HG02981 (cell line): ENCODE data around the gene VTCN1.
"Not testable (repeated sequence)": the region's sequence is repeated elsewhere in the genome, so short reads cannot be mapped to it uniquely, and the experiment has no call there.

Experiments used
- ATAC-seq: cut with Tn5 transposase; IDR thresholded peaks from one replicate; pipeline ENCODE4 v1.9.1; 2021; ENCODE audit warnings: mild to moderate bottlenecking, moderate library complexity; ENCODE audit not compliant: unreplicated experiment

Gene VTCN1

GRCh38 chr1:117128323-117129079 lies 82.2 kb downstream of the VTCN1 start:
- no peak for ATAC-seq

GRCh38 chr1:117127795-117128194 lies 82.9 kb downstream of the VTCN1 start:
- no peak for ATAC-seq

- no peak for ATAC-seq
Observed at GRCh38 chr1:117124661-117125060, 86.1 kb downstream of the VTCN1 start.

GRCh38 chr1:117123274-117123673 lies 87.5 kb downstream of the VTCN1 start:
- ATAC-seq, result no peak

- no peak for ATAC-seq
Observed at GRCh38 chr1:117122330-117123025, 88.2 kb downstream of the VTCN1 start.

- ATAC-seq, result peak; percentile 87
Observed at GRCh38 chr1:117121589-117122329, 89.0 kb downstream of the VTCN1 start, which contains the start of gene TRIM45. TSS of gene TRIM45 (minus strand) at chr1:117121749. CDS start at chr1:117121201, 548 bp downstream.

- ATAC-seq, result no peak
Observed at GRCh38 chr1:117120774-117121588, 89.7 kb downstream of the VTCN1 start.

GRCh38 chr1:117119144-117119543 lies 91.6 kb downstream of the VTCN1 start:
- ATAC-seq, result not testable (repeated sequence)

GRCh38 chr1:117118137-117118536 lies 92.6 kb downstream of the VTCN1 start:
- ATAC-seq, result no peak

GRCh38 chr1:117117697-117118096 lies 93.0 kb downstream of the VTCN1 start:
- ATAC-seq, result no peak

GRCh38 chr1:117116784-117117130 lies 94.0 kb downstream of the VTCN1 start:
- ATAC-seq, result no peak

- ATAC-seq, result no peak
Observed at GRCh38 chr1:117116090-117116783, 94.5 kb downstream of the VTCN1 start.

GRCh38 chr1:117114877-117115276 lies 95.8 kb downstream of the VTCN1 start:
- ATAC-seq, result no peak

GRCh38 chr1:117113199-117113598 lies 97.5 kb downstream of the VTCN1 start:
- no peak for ATAC-seq

GRCh38 chr1:117112047-117112717 lies 98.5 kb downstream of the VTCN1 start:
- no peak for ATAC-seq

- ATAC-seq, result no peak
Observed at GRCh38 chr1:117110774-117111173, 100.0 kb downstream of the VTCN1 start.

- ATAC-seq, result no peak
Observed at GRCh38 chr1:117107364-117107763, 103.4 kb downstream of the VTCN1 start.

- no peak for ATAC-seq
Observed at GRCh38 chr1:117106478-117106877, 104.2 kb downstream of the VTCN1 start.

- ATAC-seq, result no peak
Observed at GRCh38 chr1:117105722-117106121, 105.0 kb downstream of the VTCN1 start.

- no peak for ATAC-seq
Observed at GRCh38 chr1:117104986-117105385, 105.7 kb downstream of the VTCN1 start.
